Gastroesophageal sphincter (tissue), 4 donors: ENCODE results near the gene WFDC6. TPM values are rescaled to one million over a fixed set of nuclear protein-coding genes. Genes with fewer than 3 reads are reported as not detected.

Experiments
- ATAC-seq: fragments of 150-250 bp; one replicate; pipeline ENCODE4 v1.9.1; 2016; ENCODE audit warnings: mild to moderate bottlenecking, moderate library complexity
- H3K27ac ChIP-seq, 4 donors: fragments of 200-600 bp; sonication (generic) in 3 of 4; 1 replicate in 3 of 4; 2 replicates in 1 of 4; pipeline ENCODE4 v1.5.1; 2016 to 2019
- H3K27me3 ChIP-seq: fragments of 200-600 bp; sonication (generic); one replicate; pipeline ENCODE4 v1.5.1; 2019
- H3K36me3 ChIP-seq, 2 donors: fragments of 200-600 bp; sonication (generic); one replicate each; pipeline ENCODE4 v1.5.1; 2019; ENCODE audit warnings: control low read depth in 1 of 2
- H3K4me1 ChIP-seq, 3 donors: fragments of 200-600 bp; sonication (generic); 1 replicate in 2 of 3; 2 replicates in 1 of 3; pipeline ENCODE4 v1.5.1; 2016 to 2019; ENCODE audit warnings: control low read depth in 2 of 3
- H3K4me3 ChIP-seq, 2 donors: fragments of 200-600 bp; sonication (generic); one replicate each; pipeline ENCODE4 v1.5.1; 2019; ENCODE audit warnings: mild to moderate bottlenecking in 1 of 2, moderate library complexity in 1 of 2
- H3K9me3 ChIP-seq, 3 donors: fragments of 200-600 bp; sonication (generic); one replicate each; pipeline ENCODE4 v1.5.1; 2017 to 2019; ENCODE audit warnings: control low read depth in 2 of 3
- CTCF ChIP-seq, 4 experiments: fragments of 200-600 bp in 2 of 4; fragments of 450-650 bp in 2 of 4; sonication (generic) in 1 of 4; IDR thresholded peaks; one replicate each; pipeline ENCODE4 v1.5.1; 2017 to 2019; ENCODE audit warnings: antibody characterized with exemption in 4 of 4, mild to moderate bottlenecking in 2 of 4, moderate library complexity in 2 of 4
- EP300 ChIP-seq: sonication (generic); formaldehyde crosslinking; IDR thresholded peaks from one replicate; pipeline ENCODE4 v1.6.1; 2017; ENCODE audit warnings: antibody characterized with exemption, mild to moderate bottlenecking
- POLR2A ChIP-seq, 2 donors: fragments of 450-650 bp; IDR thresholded peaks; one replicate each; pipeline ENCODE4 v1.6.1; 2017; ENCODE audit warnings: antibody characterized with exemption in 2 of 2, mild to moderate bottlenecking in 2 of 2, moderate library complexity in 1 of 2
- POLR2AphosphoS5 ChIP-seq: sonication (generic); formaldehyde crosslinking; IDR thresholded peaks from one replicate; pipeline ENCODE4 v1.6.1; 2017; ENCODE audit warnings: antibody characterized with exemption
- WGBS, 2 donors: methylation state at CpG; one replicate each; pipeline ENCODE4 v1.1.5; 2018; ENCODE audit warnings: low coverage in 1 of 2; 5-methylcytosine and 5-hydroxymethylcytosine counted together
- total RNA-seq, 4 donors: library from RNA; depleted of rRNA; stranded (reverse); fragments of >200 nt; gene quantifications; one replicate each; pipeline ENCODE4 v1.1.0, GENCODE V29; 2016

Gene WFDC6
- total RNA-seq, 4 donors from 2014 or later: not detected

- H3K9me3 ChIP-seq: peaks cover 0 to 5% (median 0%) of the 10 kb centered on the region in 3 donors
- WGBS, 2 donors: 64 to 77% methylated on average over 3 to 5 of the region's 6 CpGs
These were observed 8.0 kb upstream of the WFDC6 start, which contains the start of gene EPPIN for GRCh38 chr20:45547206-45547770. Gene EPPIN (minus strand): TSS chr20:45547401. CDS start chr20:45547357, 44 bp downstream.

GRCh38 chr20:45545754-45546453 lies 6.6 kb upstream of the WFDC6 start:
- Histone ChIP-seq H3K9me3 (no peaks in the 10 kb centered on the region), H3K36me3 (no peaks in the 10 kb centered on the region), H3K4me3 (no peak overlapping the region), H3K27me3 (peaks cover 3% of the 10 kb centered on the region), H3K4me1 (no peaks in the 10 kb centered on the region), H3K27ac (no peak overlapping the region)
- TF ChIP-seq POLR2AphosphoS5: no peak
- peak in 2 of 4 experiments; percentile 27 to 36 for TF ChIP-seq CTCF (IDR thresholded peaks at IDR 0.05)
- peak; percentile 39 for ATAC-seq
- WGBS, 2 donors: 7 to 12% methylated on average over 3 to 5 of the region's 5 CpGs

More at GRCh38 chr20:45547206-45547770, 8.0 kb upstream of the WFDC6 start, which contains the start of gene EPPIN:
- H3K4me3 ChIP-seq: no peak within 1 kb of the TSS
- no peaks in the 10 kb centered on the region for H3K4me1 ChIP-seq
- ATAC-seq: no peak
- H3K27me3 ChIP-seq: no peaks in the 10 kb centered on the region
- no peaks in the 10 kb centered on the region for H3K36me3 ChIP-seq
- no peak for TF ChIP-seq CTCF (IDR thresholded peaks at IDR 0.05)
- TF ChIP-seq POLR2AphosphoS5: no peak
- no peak for TF ChIP-seq EP300
- no peak within 1 kb of the TSS for H3K27ac ChIP-seq

GRCh38 chr20:45545351-45545750 lies 6.1 kb upstream of the WFDC6 start:
- peaks cover 8% of the 10 kb centered on the region for H3K27me3 ChIP-seq
- ATAC-seq: no peak
- no peaks in the 10 kb centered on the region for H3K4me1 ChIP-seq
- H3K4me3 ChIP-seq: no peak overlapping the region
- TF ChIP-seq POLR2AphosphoS5: no peak
- no peak for TF ChIP-seq POLR2A (IDR thresholded peaks at IDR 0.05)
- no peak for TF ChIP-seq EP300
- no peak for TF ChIP-seq CTCF (IDR thresholded peaks at IDR 0.05)
- no peaks in the 10 kb centered on the region for H3K9me3 ChIP-seq
- H3K36me3 ChIP-seq: no peaks in the 10 kb centered on the region
- no peak overlapping the region for H3K27ac ChIP-seq
- WGBS, 2 donors: 60 to 85% methylated on average over 1 to 3 of the region's 3 CpGs

- Histone ChIP-seq H3K4me3 (no peak overlapping the region), H3K27me3 (peaks cover 47% of the 10 kb centered on the region), H3K36me3 (no peaks in the 10 kb centered on the region), H3K9me3 (no peaks in the 10 kb centered on the region), H3K27ac (no peak overlapping the region), H3K4me1 (no peaks in the 10 kb centered on the region)
- TF ChIP-seq POLR2AphosphoS5: no peak
- no peak for TF ChIP-seq CTCF (IDR thresholded peaks at IDR 0.05)
- no peak for TF ChIP-seq EP300
- TF ChIP-seq POLR2A (IDR thresholded peaks at IDR 0.05): no peak
- 33 to 40% methylated on average over 1 to 2 of the region's 7 CpGs for WGBS, 2 donors
- no peak for ATAC-seq
These were observed 978 bp downstream of the WFDC6 start for GRCh38 chr20:45538209-45538799.
